Gastroesophageal sphincter (tissue), 3 donors: ENCODE data around the gene SFT2D2.

Experiments
- POLR2A ChIP-seq, 2 donors: fragments of 450-650 bp; IDR thresholded peaks; one replicate each; pipeline ENCODE4 v1.6.1; 2017; ENCODE audit warnings: antibody characterized with exemption in 2 of 2, mild to moderate bottlenecking in 2 of 2, moderate library complexity in 1 of 2
- POLR2AphosphoS5 ChIP-seq: sonication (generic); formaldehyde crosslinking; IDR thresholded peaks from one replicate; pipeline ENCODE4 v1.6.1; 2017; ENCODE audit warnings: antibody characterized with exemption
- TF ChIP-seq, protein P1 (sequence below), 4 experiments: fragments of 200-600 bp in 2 of 4; fragments of 450-650 bp in 2 of 4; sonication (generic) in 1 of 4; IDR thresholded peaks; one replicate each; pipeline ENCODE4 v1.5.1; 2017 to 2019; ENCODE audit warnings: antibody characterized with exemption in 4 of 4, mild to moderate bottlenecking in 2 of 4, moderate library complexity in 2 of 4

DNA sequence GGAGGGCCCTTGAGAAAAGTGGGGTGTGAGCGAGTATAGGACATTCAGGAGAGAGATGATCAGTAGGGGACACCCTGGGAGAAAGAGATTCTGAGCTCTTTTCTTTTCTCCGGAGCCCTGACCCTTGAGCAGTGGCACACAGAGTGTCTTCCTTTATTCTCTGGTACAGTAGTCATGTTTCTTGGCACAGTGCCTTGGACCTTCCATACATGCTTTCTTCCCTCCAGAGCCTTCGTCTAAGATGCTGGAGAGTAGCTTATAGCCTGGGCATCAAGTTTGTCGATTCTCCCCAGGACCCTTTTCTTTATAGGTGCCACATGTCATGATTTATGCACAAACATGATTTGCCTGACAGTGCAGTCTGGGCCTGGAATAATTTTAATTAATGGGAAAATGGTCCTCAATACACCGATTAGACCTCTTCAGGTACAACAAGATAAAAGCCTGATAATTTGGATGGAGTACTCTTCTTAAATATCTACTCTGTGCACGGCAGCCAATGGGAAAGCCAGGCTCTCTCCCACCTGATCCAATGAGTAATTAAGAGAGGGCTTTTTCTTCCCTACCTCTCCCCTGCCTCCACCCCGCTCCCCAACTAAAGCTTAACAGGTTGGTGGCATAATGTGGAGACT, 54.6 kb downstream of the SFT2D2 start, which contains the start of gene TBX19:
- TF ChIP-seq POLR2AphosphoS5 (no peak), POLR2A (IDR thresholded peaks at IDR 0.05) (no peak)
- TF ChIP-seq, protein P1, sequence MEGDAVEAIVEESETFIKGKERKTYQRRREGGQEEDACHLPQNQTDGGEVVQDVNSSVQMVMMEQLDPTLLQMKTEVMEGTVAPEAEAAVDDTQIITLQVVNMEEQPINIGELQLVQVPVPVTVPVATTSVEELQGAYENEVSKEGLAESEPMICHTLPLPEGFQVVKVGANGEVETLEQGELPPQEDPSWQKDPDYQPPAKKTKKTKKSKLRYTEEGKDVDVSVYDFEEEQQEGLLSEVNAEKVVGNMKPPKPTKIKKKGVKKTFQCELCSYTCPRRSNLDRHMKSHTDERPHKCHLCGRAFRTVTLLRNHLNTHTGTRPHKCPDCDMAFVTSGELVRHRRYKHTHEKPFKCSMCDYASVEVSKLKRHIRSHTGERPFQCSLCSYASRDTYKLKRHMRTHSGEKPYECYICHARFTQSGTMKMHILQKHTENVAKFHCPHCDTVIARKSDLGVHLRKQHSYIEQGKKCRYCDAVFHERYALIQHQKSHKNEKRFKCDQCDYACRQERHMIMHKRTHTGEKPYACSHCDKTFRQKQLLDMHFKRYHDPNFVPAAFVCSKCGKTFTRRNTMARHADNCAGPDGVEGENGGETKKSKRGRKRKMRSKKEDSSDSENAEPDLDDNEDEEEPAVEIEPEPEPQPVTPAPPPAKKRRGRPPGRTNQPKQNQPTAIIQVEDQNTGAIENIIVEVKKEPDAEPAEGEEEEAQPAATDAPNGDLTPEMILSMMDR (IDR thresholded peaks at IDR 0.05) = no peak
